Tibial artery (tissue), 4 donors: ENCODE data around the gene SCG3.

ENCODE experiments used
- DNase-seq, 2 donors: peaks; one replicate each; pipeline ENCODE4 v3.0.0-alpha.2; 2019
- H3K27ac ChIP-seq, 2 donors: fragments of 200-600 bp; sonication (generic) in 1 of 2; 1 replicate in 1 of 2; 2 replicates in 1 of 2; pipeline ENCODE4 v1.5.1; 2018 to 2019; ENCODE audit warnings: mild to moderate bottlenecking in 1 of 2
- H3K27me3 ChIP-seq, 2 donors: fragments of 200-600 bp; sonication (generic) in 1 of 2; one replicate each; pipeline versions ENCODE4 v1.5.1 to v1.6.0; 2016 to 2019
- H3K36me3 ChIP-seq, 3 donors: fragments of 200-600 bp; sonication (generic) in 2 of 3; one replicate each; pipeline ENCODE4 v1.5.1; 2016 to 2019; ENCODE audit warnings: mild to moderate bottlenecking in 2 of 3
- H3K4me1 ChIP-seq, 4 donors: fragments of 200-600 bp; sonication (generic) in 2 of 4; 1 replicate in 3 of 4; 2 replicates in 1 of 4; pipeline ENCODE4 v1.5.1; 2016 to 2019
- H3K4me3 ChIP-seq, 2 donors: fragments of 200-600 bp; sonication (generic) in 1 of 2; 1 replicate in 1 of 2; 2 replicates in 1 of 2; pipeline ENCODE4 v1.5.1; 2018 to 2019; ENCODE audit warnings: mild to moderate bottlenecking in 2 of 2
- H3K9me3 ChIP-seq, 3 donors: fragments of 200-600 bp; sonication (generic) in 1 of 3; one replicate each; pipeline ENCODE4 v1.5.1; 2016 to 2019
- CTCF ChIP-seq, 2 experiments: fragments of 200-600 bp in 1 of 2; fragments of 450-650 bp in 1 of 2; IDR thresholded peaks; one replicate each; pipeline ENCODE4 v1.5.1; 2017 to 2019; ENCODE audit warnings: antibody characterized with exemption in 2 of 2, mild to moderate bottlenecking in 1 of 2, moderate library complexity in 1 of 2
- intact Hi-C: fragments of 100-400 bp; cut with DNase I; formaldehyde crosslinking; loops from one replicate; pipeline ENCODE4 v1.15.0; 2023; ENCODE audit warnings: low total_unique reads

SCG3 gene

GRCh38 chr15:51760805-51761204 lies 79.5 kb downstream of the SCG3 start:
- H3K4me1 ChIP-seq: peaks cover 0 to 14% (median 5%) of the 10 kb centered on the region in 4 donors
- no peaks in the 10 kb centered on the region for H3K9me3 ChIP-seq
- no peak for DNase-seq
- H3K27ac ChIP-seq: no peak overlapping the region
- intact Hi-C loops: no loop called here
- H3K4me3 ChIP-seq: no peak overlapping the region
- no peaks in the 10 kb centered on the region for H3K27me3 ChIP-seq
- TF ChIP-seq CTCF (IDR thresholded peaks at IDR 0.05): no peak
- H3K36me3 ChIP-seq: no peaks in the 10 kb centered on the region

- Histone ChIP-seq H3K9me3 (no peaks in the 10 kb centered on the region), H3K27me3 (no peaks in the 10 kb centered on the region), H3K4me1 (no peaks in the 10 kb centered on the region), H3K4me3 (no peak overlapping the region), H3K36me3 (peaks cover 7 to 30% (median 10%) of the 10 kb centered on the region in 3 donors), H3K27ac (no peak overlapping the region)
- intact Hi-C loops: no loop called here
- DNase-seq: no peak
- no peak for TF ChIP-seq CTCF (IDR thresholded peaks at IDR 0.05)
These were observed 84.4 kb downstream of the SCG3 start for GRCh38 chr15:51765751-51766150.

GRCh38 chr15:51766341-51766740 lies 85.0 kb downstream of the SCG3 start:
- intact Hi-C loops: no loop called here
- no peaks in the 10 kb centered on the region for H3K9me3 ChIP-seq
- TF ChIP-seq CTCF (IDR thresholded peaks at IDR 0.05): no peak
- peaks cover 10 to 34% (median 12%) of the 10 kb centered on the region in 3 donors for H3K36me3 ChIP-seq
- DNase-seq: no peak
- no peak overlapping the region for H3K27ac ChIP-seq
- H3K4me1 ChIP-seq: no peaks in the 10 kb centered on the region
- H3K27me3 ChIP-seq: no peaks in the 10 kb centered on the region
- H3K4me3 ChIP-seq: no peak overlapping the region

- peaks cover 10 to 49% (median 13%) of the 10 kb centered on the region in 3 donors for H3K36me3 ChIP-seq
- DNase-seq: no peak
- H3K9me3 ChIP-seq: no peaks in the 10 kb centered on the region
- H3K27me3 ChIP-seq: no peaks in the 10 kb centered on the region
- no peak overlapping the region for H3K4me3 ChIP-seq
- no peak for TF ChIP-seq CTCF (IDR thresholded peaks at IDR 0.05)
- no peak overlapping the region for H3K27ac ChIP-seq
- intact Hi-C loops: no loop called here
- H3K4me1 ChIP-seq: no peaks in the 10 kb centered on the region
These were observed 86.7 kb downstream of the SCG3 start for GRCh38 chr15:51768018-51768417.
